Neutrophil (primary cell): Measurements from ENCODE around the gene RELT.

Source experiments
- H3K27ac ChIP-seq: fragments of 200-600 bp; sonication (generic); 2 replicates; pipeline ENCODE4 v1.5.1; 2016; ENCODE audit warnings: mild to moderate bottlenecking, moderate library complexity
- H3K27me3 ChIP-seq: fragments of 200-600 bp; sonication (generic); 2 replicates; pipeline ENCODE4 v1.6.0; 2016; ENCODE audit warnings: mild to moderate bottlenecking
- H3K36me3 ChIP-seq: fragments of 200-600 bp; sonication (generic); 2 replicates; pipeline ENCODE4 v1.5.1; 2017
- H3K4me1 ChIP-seq, 2 experiments: fragments of 200-600 bp in 1 of 2; sonication (generic) in 1 of 2; 1 replicate in 1 of 2; 2 replicates in 1 of 2; pipeline versions ENCODE4 v1.5.1 to v1.6.1; 2013 to 2016; ENCODE audit warnings: low read depth in 1 of 2, low read length in 1 of 2, mild to moderate bottlenecking in 1 of 2, moderate library complexity in 1 of 2; ENCODE audit not compliant: control insufficient read depth in 1 of 2, insufficient read depth in 1 of 2
- H3K4me3 ChIP-seq, 2 experiments: fragments of 200-600 bp in 1 of 2; sonication (generic) in 1 of 2; 1 replicate in 1 of 2; 2 replicates in 1 of 2; pipeline ENCODE4 v1.5.1; 2013 to 2016; ENCODE audit warnings: low read depth in 1 of 2, low read length in 1 of 2, mild to moderate bottlenecking in 1 of 2, moderate library complexity in 1 of 2
- H3K9me3 ChIP-seq: fragments of 200-600 bp; sonication (generic); 2 replicates; pipeline ENCODE4 v1.5.1; 2016
- TF ChIP-seq, protein P1 (sequence below): fragments of 200-600 bp; sonication (generic); IDR thresholded peaks from 2 replicates; pipeline ENCODE4 v1.5.1; 2016; ENCODE audit warnings: antibody characterized with exemption

RELT gene

DNA sequence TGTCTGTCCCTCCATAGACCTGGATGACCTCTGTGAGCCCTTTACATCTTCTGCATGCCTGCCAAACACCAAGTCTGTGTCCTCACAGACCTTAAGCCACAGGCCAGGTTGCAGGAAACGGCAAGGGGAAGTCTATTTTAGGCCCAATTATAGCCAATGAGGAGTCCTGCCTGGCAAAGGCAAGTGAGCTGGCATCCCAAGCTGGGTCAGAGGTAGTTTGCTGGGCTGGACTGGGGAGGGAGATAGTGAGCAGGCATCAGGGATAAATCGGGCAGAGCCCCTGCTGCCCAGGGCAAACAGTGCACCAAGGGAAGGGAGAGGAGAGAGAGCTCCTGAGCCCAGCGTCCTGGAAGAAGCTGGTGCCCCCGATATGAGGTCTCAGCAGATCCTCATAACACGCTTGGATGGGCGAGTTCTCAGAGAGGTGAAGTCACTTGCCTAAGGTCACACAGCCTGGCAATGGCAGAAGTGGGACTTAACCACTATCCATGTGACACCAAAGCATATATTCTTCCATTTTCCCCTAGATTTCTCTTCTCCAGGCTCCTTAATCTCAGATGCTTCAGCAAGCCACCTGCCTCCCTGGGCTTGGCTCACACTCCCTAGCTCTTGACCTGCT is 3.7 kb upstream of the RELT start:
- H3K27me3 ChIP-seq = no peaks in the 10 kb centered on the region
- TF ChIP-seq, protein P1, sequence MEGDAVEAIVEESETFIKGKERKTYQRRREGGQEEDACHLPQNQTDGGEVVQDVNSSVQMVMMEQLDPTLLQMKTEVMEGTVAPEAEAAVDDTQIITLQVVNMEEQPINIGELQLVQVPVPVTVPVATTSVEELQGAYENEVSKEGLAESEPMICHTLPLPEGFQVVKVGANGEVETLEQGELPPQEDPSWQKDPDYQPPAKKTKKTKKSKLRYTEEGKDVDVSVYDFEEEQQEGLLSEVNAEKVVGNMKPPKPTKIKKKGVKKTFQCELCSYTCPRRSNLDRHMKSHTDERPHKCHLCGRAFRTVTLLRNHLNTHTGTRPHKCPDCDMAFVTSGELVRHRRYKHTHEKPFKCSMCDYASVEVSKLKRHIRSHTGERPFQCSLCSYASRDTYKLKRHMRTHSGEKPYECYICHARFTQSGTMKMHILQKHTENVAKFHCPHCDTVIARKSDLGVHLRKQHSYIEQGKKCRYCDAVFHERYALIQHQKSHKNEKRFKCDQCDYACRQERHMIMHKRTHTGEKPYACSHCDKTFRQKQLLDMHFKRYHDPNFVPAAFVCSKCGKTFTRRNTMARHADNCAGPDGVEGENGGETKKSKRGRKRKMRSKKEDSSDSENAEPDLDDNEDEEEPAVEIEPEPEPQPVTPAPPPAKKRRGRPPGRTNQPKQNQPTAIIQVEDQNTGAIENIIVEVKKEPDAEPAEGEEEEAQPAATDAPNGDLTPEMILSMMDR = peak; percentile 40
- H3K36me3 ChIP-seq = peaks cover 5% of the 10 kb centered on the region
- no peak overlapping the region for H3K4me3 ChIP-seq
- peak overlapping the region; percentile 73 for H3K27ac ChIP-seq
- no peaks in the 10 kb centered on the region for H3K9me3 ChIP-seq
- H3K4me1 ChIP-seq = peaks cover 26 to 29% of the 10 kb centered on the region in 2 experiments

DNA sequence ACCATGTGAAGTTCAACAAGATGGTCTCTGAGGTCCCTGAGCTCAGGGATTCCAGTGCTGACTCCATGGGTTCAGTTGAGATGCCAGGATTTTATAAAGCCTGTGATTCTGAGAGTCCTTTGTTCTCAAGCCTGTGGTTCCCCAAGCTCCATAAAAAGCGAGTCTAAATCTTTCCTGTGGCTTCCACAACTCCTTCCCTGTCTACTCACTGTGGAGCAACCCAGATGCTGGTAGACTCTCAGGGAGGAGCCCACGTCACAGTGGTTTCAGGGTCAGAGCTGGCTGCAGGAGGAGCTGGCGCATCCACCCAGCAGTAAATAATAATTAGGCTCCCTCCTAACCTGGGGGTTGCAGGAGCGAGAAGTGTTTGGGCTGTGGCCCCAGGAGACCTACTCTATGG is 2.0 kb upstream of the RELT start:
- TF ChIP-seq, protein P1 = no peak

DNA sequence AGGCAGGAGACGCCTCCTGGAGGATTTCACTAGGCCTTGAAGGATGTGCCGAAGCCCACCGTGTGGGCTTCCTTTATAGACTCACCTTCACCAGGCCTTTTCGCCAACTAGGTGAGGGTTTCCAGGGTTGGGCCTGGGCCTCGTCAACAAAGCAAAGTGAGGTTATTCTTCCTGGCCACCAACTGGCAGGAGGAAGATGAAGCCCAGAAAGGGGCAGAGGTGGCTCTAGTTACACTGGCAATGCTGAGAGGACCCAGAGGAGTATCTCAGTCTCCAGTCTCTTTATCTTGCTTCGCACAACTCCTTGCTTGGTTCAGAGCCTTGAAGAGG is 404 bp upstream of the RELT start:
- H3K36me3 ChIP-seq = peaks cover 14% of the 10 kb centered on the region
- H3K9me3 ChIP-seq = no peaks in the 10 kb centered on the region
- H3K4me1 ChIP-seq = peaks cover 59 to 61% of the 10 kb centered on the region in 2 experiments
- peak overlapping the region; percentile 96 to 98 for H3K4me3 ChIP-seq
- H3K27ac ChIP-seq = peak overlapping the region; percentile 99
- no peaks in the 10 kb centered on the region for H3K27me3 ChIP-seq
- TF ChIP-seq, protein P1 = no peak

More for the DNA sequence above, 2.0 kb upstream of the RELT start:
- Histone ChIP-seq H3K27me3 (no peaks in the 10 kb centered on the region), H3K4me3 (no peak overlapping the region), H3K4me1 (peaks cover 43 to 45% of the 10 kb centered on the region in 2 experiments), H3K27ac (no peak overlapping the region), H3K9me3 (no peaks in the 10 kb centered on the region), H3K36me3 (peaks cover under 1% of the 10 kb centered on the region)

DNA sequence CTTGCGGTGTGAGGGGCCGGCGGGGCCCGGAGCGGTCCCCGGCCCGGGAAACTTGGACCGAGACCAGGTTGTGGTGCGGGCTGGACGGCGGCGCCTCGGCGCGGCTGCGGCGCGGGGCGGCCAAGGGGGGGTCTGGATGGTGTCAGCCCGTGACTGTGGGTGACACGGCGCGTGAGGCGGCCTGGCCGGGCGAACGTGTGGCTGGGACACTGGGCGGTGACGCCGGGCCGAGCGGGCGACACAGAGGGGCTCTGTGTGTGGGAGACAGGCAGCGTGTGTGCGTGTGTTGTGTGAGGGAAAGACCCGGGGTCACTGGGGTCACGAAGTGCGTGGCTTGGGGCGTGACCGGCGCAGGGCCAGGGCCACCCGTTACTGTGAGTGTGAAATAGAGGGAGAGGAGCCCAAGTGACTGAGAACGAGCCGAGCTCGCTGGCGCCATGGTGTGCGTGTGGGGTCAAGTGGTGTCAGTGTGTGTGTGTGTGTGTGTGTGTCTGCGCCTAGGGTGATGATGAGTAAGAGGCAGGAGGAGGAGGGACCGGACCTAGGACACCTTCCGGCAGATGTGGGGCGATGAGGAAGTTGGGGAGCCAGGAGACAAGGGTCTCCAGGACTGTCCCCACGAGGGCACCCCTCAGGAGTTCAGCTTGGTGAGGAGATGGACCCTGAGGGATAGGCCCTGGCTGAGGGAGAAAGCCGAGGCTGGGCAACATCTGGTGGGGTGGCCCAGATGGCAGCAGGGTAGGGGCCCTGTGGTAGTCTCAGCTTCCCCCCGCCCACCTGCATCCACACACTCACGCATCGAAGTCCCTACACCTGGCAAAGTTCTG is 817 bp downstream of the RELT start:
- H3K9me3 ChIP-seq = no peaks in the 10 kb centered on the region
- H3K4me3 ChIP-seq = peak overlapping the region; percentile 96 to 98
- H3K36me3 ChIP-seq = peaks cover 14% of the 10 kb centered on the region
- peaks cover 67 to 68% of the 10 kb centered on the region in 2 experiments for H3K4me1 ChIP-seq
- H3K27ac ChIP-seq = peak overlapping the region; percentile 99
- H3K27me3 ChIP-seq = no peaks in the 10 kb centered on the region
- TF ChIP-seq, protein P1 = no peak

DNA sequence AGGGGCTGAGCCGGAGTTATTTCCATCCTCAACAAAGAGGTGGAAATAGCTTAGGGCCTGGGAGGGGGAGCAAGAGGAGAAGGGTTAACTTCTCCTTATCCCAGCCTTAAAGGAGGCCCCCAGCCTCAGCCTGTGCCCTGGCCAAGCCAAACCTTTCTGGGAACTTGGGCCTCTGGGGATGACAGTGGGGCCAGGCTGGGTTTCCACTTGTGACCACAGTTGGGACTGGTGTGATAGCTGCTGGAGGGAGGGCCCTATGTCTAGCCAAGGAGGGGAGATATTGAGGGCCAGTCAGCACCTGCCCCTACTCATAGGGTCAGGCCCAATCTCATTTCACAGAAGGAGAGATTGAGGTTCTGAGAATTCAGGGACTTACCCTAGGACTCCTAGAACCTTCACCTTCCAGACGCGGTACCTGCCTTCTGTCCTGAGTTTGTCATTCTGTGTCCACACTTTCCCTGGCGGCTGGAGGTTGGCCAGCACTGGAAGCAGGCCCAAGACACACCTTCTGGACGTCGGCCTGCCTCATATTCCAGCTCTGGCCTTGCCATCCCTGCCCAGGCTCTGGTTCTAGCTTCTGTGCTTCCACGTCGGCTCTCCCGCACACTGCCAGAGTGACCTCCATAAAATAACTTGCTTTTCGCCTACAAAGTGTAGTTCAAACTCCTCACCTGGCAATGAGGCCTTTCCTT is 3.1 kb downstream of the RELT start:
- Histone ChIP-seq H3K4me3 (peak overlapping the region; percentile 96 to 98), H3K36me3 (peaks cover 17% of the 10 kb centered on the region), H3K27me3 (no peaks in the 10 kb centered on the region), H3K9me3 (no peaks in the 10 kb centered on the region), H3K27ac (peak overlapping the region; percentile 99), H3K4me1 (peaks cover 78 to 80% of the 10 kb centered on the region in 2 experiments)
- TF ChIP-seq, protein P1 = no peak
